Tibial nerve (tissue), 4 donors: ENCODE results near the gene ACTC1.
"Not testable (repeated sequence)": the region's sequence is repeated elsewhere in the genome, so short reads cannot be mapped to it uniquely, and the experiment has no call there.

Experiments used
- CTCF ChIP-seq, 5 experiments: fragments of 200-600 bp in 3 of 5; fragments of 450-650 bp in 2 of 5; sonication (generic) in 3 of 5; IDR thresholded peaks; one replicate each; pipeline ENCODE4 v1.5.1; 2016 to 2019; ENCODE audit warnings: antibody characterized with exemption in 5 of 5, mild to moderate bottlenecking in 3 of 5, moderate library complexity in 2 of 5
- EP300 ChIP-seq, 2 donors: sonication (generic); formaldehyde crosslinking; IDR thresholded peaks; one replicate each; pipeline ENCODE4 v1.6.1; 2017; ENCODE audit warnings: antibody characterized with exemption in 2 of 2, mild to moderate bottlenecking in 1 of 2
- POLR2A ChIP-seq, 2 donors: fragments of 450-650 bp; IDR thresholded peaks; one replicate each; pipeline ENCODE4 v1.6.1; 2017; ENCODE audit warnings: antibody characterized with exemption in 2 of 2, mild to moderate bottlenecking in 2 of 2, moderate library complexity in 2 of 2

DNA sequence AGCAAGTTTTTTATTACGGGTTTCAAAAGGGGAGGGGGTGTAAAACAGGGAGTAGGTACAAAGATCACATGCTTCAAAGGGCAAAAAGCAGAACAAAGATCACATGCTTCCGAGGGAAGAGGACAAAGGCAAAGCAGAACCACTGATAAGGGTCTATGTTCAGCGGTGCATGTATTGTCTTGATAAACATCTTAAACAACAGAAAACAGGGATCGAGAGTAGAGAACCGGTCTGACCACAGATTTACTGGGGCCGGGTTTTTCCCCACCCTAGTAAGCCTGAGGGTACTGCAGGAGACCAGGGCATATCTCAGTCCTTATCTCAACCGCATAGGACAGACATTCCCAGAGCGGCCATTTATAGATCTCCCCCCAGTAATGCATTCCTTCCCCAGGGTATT lies 11.9 kb upstream of the ACTC1 start:
- not testable (repeated sequence) for TF ChIP-seq CTCF, POLR2A, EP300 (IDR thresholded peaks at IDR 0.05)
